Astrocyte (in vitro differentiated cells and primary cell): ENCODE results near the gene PPP2R2B. TPM values are rescaled to one million over a fixed set of nuclear protein-coding genes. Genes with fewer than 3 reads are reported as not detected.

ENCODE experiments used
- DNase-seq: peaks from one replicate; pipeline ENCODE4 v3.0.0-alpha.2; 2010; ENCODE audit warnings: low read depth
- FAIRE-seq: peaks from 2 replicates; lab custom pipeline; 2011; peaks lifted over from hg19 to GRCh38; lab: Jason Lieb, UNC
- H2AFZ ChIP-seq: 2 replicates; pipeline ENCODE4 v1.6.0; 2012; ENCODE audit warnings: low read depth, low read length, inconsistent platforms
- H3K27ac ChIP-seq: 2 replicates; pipeline ENCODE4 v1.5.1; 2011; ENCODE audit warnings: low read depth, low read length, inconsistent platforms
- H3K27me3 ChIP-seq: 2 replicates; pipeline ENCODE4 v1.6.0; 2011; ENCODE audit warnings: low read length, inconsistent platforms; ENCODE audit not compliant: insufficient read depth
- H3K36me3 ChIP-seq: 2 replicates; pipeline ENCODE4 v1.5.1; 2011; ENCODE audit warnings: low read length, inconsistent platforms; ENCODE audit not compliant: insufficient read depth
- H3K4me1 ChIP-seq: 2 replicates; pipeline ENCODE4 v1.5.1; 2011; ENCODE audit warnings: low read length, inconsistent platforms; ENCODE audit not compliant: insufficient read depth
- H3K4me2 ChIP-seq: 2 replicates; pipeline ENCODE4 v1.6.0; 2012; ENCODE audit warnings: low read length, inconsistent platforms
- H3K4me3 ChIP-seq: 2 replicates; pipeline ENCODE4 v1.5.1; 2011; ENCODE audit warnings: low read depth, mild to moderate bottlenecking, low read length, inconsistent platforms; ENCODE audit not compliant: insufficient read depth
- H3K79me2 ChIP-seq: 2 replicates; pipeline ENCODE4 v1.6.0; 2012; ENCODE audit warnings: mild to moderate bottlenecking, low read length, inconsistent platforms; ENCODE audit not compliant: insufficient read depth
- H3K9ac ChIP-seq: 2 replicates; pipeline ENCODE4 v1.6.0; 2012; ENCODE audit warnings: mild to moderate bottlenecking, low read length, inconsistent platforms
- H3K9me3 ChIP-seq: 2 replicates; pipeline ENCODE4 v1.5.1; 2012; ENCODE audit warnings: low read depth, mild to moderate bottlenecking, low read length, inconsistent platforms; ENCODE audit not compliant: insufficient read depth
- H4K20me1 ChIP-seq: 2 replicates; pipeline ENCODE4 v1.6.0; 2012; ENCODE audit warnings: low read length, inconsistent platforms; ENCODE audit not compliant: insufficient read depth
- H3K27ac Mint-ChIP-seq: one replicate; pipeline ENCODE4 v1.8.0; 2021; ENCODE audit warnings: mild to moderate bottlenecking, mixed read lengths; ENCODE audit not compliant: unreplicated experiment
- H3K27me3 Mint-ChIP-seq: one replicate; pipeline ENCODE4 v1.8.0; 2021; ENCODE audit warnings: low read depth, mixed read lengths; ENCODE audit not compliant: unreplicated experiment
- H3K36me3 Mint-ChIP-seq: one replicate; pipeline ENCODE4 v1.8.0; 2021; ENCODE audit warnings: low read depth, mixed read lengths; ENCODE audit not compliant: unreplicated experiment
- H3K4me1 Mint-ChIP-seq: one replicate; pipeline ENCODE4 v1.8.0; 2021; ENCODE audit warnings: low read depth, mixed read lengths; ENCODE audit not compliant: unreplicated experiment
- H3K4me3 Mint-ChIP-seq: one replicate; pipeline ENCODE4 v1.8.0; 2021; ENCODE audit warnings: mild to moderate bottlenecking, moderate library complexity, mixed read lengths; ENCODE audit not compliant: unreplicated experiment
- H3K9me3 Mint-ChIP-seq: one replicate; pipeline ENCODE4 v1.8.0; 2021; ENCODE audit warnings: mild to moderate bottlenecking, mixed read lengths; ENCODE audit not compliant: unreplicated experiment
- EZH2 ChIP-seq: IDR thresholded peaks from 2 replicates; pipeline ENCODE4 v1.6.1; 2012; ENCODE audit warnings: mild to moderate bottlenecking, low read length, inconsistent platforms; ENCODE audit not compliant: insufficient read depth
- total RNA-seq: library from RNA; stranded (reverse); gene quantifications from 2 replicates; pipeline ENCODE4 v1.2.1, GENCODE V29; 2021
- TF ChIP-seq, protein P1 (sequence below): IDR thresholded peaks from 2 replicates; pipeline ENCODE4 v1.5.1; 2011; ENCODE audit warnings: low read depth, mild to moderate bottlenecking, inconsistent platforms, low read length, moderate library complexity; ENCODE audit not compliant: insufficient read depth

Gene PPP2R2B
- total RNA-seq, 1 donor from 2014 or later: 5.2 TPM

DNA sequence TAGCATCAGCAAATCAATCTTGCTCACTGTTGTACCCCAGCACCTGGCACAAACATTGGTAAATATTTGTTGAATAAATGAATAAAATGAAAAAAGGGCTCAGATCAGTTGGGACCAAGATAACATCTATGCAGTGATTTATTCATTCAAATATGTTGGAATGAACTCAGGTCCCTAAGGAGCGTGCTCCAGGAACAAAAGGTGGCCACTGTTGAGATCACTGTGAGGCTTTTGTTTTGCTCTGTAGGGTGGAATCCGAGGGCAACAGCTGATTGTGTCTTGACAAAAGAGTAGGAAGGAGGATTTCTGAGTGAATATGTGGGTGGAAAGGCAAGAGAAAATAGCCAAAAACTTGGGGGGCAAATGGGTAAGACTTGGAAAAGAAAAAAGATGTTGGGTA, 89.7 kb downstream of the PPP2R2B start:
- Histone ChIP-seq H3K27me3 (no peaks in the 10 kb centered on the region), H3K27ac (no peak overlapping the region), H2AFZ (no peak overlapping the region), H3K4me3 (no peak overlapping the region), H3K4me2 (no peak overlapping the region), H3K36me3 (no peaks in the 10 kb centered on the region), H3K4me1 (no peaks in the 10 kb centered on the region), H4K20me1 (no peaks in the 10 kb centered on the region), H3K9me3 (no peaks in the 10 kb centered on the region), H3K9ac (no peak overlapping the region), H3K79me2 (no peaks in the 10 kb centered on the region)
- Mint-ChIP-seq H3K27ac (no peak overlapping the region), H3K4me3 (no peak overlapping the region), H3K36me3 (no peaks in the 10 kb centered on the region), H3K27me3 (no peaks in the 10 kb centered on the region), H3K4me1 (peaks cover 4% of the 10 kb centered on the region), H3K9me3 (peaks cover 2% of the 10 kb centered on the region)
- no peak for TF ChIP-seq EZH2
- TF ChIP-seq, protein P1, sequence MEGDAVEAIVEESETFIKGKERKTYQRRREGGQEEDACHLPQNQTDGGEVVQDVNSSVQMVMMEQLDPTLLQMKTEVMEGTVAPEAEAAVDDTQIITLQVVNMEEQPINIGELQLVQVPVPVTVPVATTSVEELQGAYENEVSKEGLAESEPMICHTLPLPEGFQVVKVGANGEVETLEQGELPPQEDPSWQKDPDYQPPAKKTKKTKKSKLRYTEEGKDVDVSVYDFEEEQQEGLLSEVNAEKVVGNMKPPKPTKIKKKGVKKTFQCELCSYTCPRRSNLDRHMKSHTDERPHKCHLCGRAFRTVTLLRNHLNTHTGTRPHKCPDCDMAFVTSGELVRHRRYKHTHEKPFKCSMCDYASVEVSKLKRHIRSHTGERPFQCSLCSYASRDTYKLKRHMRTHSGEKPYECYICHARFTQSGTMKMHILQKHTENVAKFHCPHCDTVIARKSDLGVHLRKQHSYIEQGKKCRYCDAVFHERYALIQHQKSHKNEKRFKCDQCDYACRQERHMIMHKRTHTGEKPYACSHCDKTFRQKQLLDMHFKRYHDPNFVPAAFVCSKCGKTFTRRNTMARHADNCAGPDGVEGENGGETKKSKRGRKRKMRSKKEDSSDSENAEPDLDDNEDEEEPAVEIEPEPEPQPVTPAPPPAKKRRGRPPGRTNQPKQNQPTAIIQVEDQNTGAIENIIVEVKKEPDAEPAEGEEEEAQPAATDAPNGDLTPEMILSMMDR: no peak
- FAIRE-seq (no peak), DNase-seq (no peak)

- Histone ChIP-seq H3K4me2 (no peak overlapping the region), H3K79me2 (no peaks in the 10 kb centered on the region), H2AFZ (no peak overlapping the region), H3K9ac (no peak overlapping the region), H4K20me1 (no peaks in the 10 kb centered on the region), H3K27ac (no peak overlapping the region), H3K36me3 (no peaks in the 10 kb centered on the region), H3K27me3 (no peaks in the 10 kb centered on the region), H3K4me3 (no peak overlapping the region), H3K4me1 (no peaks in the 10 kb centered on the region), H3K9me3 (no peaks in the 10 kb centered on the region)
- peaks cover 9% of the 10 kb centered on the region for H3K9me3 Mint-ChIP-seq
- peaks cover 4% of the 10 kb centered on the region for H3K4me1 Mint-ChIP-seq
- H3K36me3 Mint-ChIP-seq: no peaks in the 10 kb centered on the region
- TF ChIP-seq, protein P1: no peak
- DNase-seq: no peak
- no peak overlapping the region for H3K27ac Mint-ChIP-seq
- no peak overlapping the region for H3K4me3 Mint-ChIP-seq
- no peak for FAIRE-seq
- no peaks in the 10 kb centered on the region for H3K27me3 Mint-ChIP-seq
These were observed 93.5 kb downstream of the PPP2R2B start for GRCh38 chr5:146785065-146785464.

DNA sequence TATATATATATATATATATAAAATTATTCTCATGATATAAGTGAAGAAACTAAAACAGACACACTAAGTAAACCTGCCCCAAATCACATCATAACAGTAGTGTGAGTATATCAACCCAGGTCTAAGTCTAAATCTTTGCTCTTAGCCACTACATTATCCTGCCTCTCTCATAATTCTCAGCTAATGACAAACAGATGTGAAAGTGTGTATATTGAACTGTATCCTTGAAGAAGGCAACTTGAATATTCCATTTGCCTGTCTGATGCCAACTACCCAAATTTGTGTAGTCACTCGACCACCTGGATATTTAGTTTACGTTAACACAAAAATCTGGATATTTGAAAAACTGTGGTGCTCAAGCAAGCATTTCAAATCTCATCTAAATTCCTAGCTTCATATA, 97.4 kb downstream of the PPP2R2B start:
- Histone ChIP-seq H3K27me3 (no peaks in the 10 kb centered on the region), H3K4me2 (no peak overlapping the region), H3K27ac (no peak overlapping the region), H3K79me2 (no peaks in the 10 kb centered on the region), H3K36me3 (no peaks in the 10 kb centered on the region), H3K4me1 (no peaks in the 10 kb centered on the region), H2AFZ (no peak overlapping the region), H3K9me3 (no peaks in the 10 kb centered on the region), H4K20me1 (no peaks in the 10 kb centered on the region), H3K9ac (no peak overlapping the region), H3K4me3 (no peak overlapping the region)
- H3K27me3 Mint-ChIP-seq: no peaks in the 10 kb centered on the region
- no peak overlapping the region for H3K4me3 Mint-ChIP-seq
- H3K4me1 Mint-ChIP-seq: no peaks in the 10 kb centered on the region
- H3K9me3 Mint-ChIP-seq: peaks cover 7% of the 10 kb centered on the region
- DNase-seq (no peak), FAIRE-seq (no peak)
- no peak overlapping the region for H3K27ac Mint-ChIP-seq
- no peaks in the 10 kb centered on the region for H3K36me3 Mint-ChIP-seq
- TF ChIP-seq EZH2: no peak
